ENCODE results near the gene PARD6G. TPM values are rescaled to one million over a fixed set of nuclear protein-coding genes. Genes with fewer than 3 reads are reported as not detected.

The PARD6G gene
- total and polyA plus RNA-seq, 2 of the 8 experiments (the other 6 are each of a cell fraction or from before 2014, with no cell fraction given), result 11.3 to 17.9 TPM

GRCh38 chr18:80135136-80135535 lies 112.2 kb downstream of the PARD6G start:
- no peaks in the 10 kb centered on the region for H3K23me2 ChIP-seq (ENCODE audit: low read depth, low read length)
- no peak overlapping the region for H4K91ac ChIP-seq (replicated peaks; ENCODE audit: insufficient read length, low read length)
- no peak overlapping the region for H3K9ac ChIP-seq (replicated peaks in 1 of 4; ENCODE audit: extremely low read depth in 1 of 4, low read depth in 3 of 4, low read length in 3 of 4)
- H3K27ac ChIP-seq (ENCODE audit: low read depth, low read length), result no peak overlapping the region
- no peak overlapping the region for H2BK20ac ChIP-seq (ENCODE audit: low read length)
- no peak overlapping the region for H2BK5ac ChIP-seq (ENCODE audit: low read depth, low read length)
- no peak overlapping the region for H2BK12ac ChIP-seq (ENCODE audit: low read depth, low read length)
- no peak overlapping the region for H2BK15ac ChIP-seq (ENCODE audit: low read length)
- peaks cover 24 to 80% (median 47%) of the 10 kb centered on the region in 4 experiments for H3K36me3 ChIP-seq (ENCODE audit: control insufficient read depth in 2 of 4, insufficient read depth in 4 of 4, low read length in 3 of 4)
- DNase-seq (ENCODE audit: low read depth in 1 of 2, low spot score in 2 of 2), result no peak
- no peak overlapping the region for H2BK120ac ChIP-seq (replicated peaks; ENCODE audit: low read depth, low read length)
- peaks cover 4 to 44% of the 10 kb centered on the region in 2 experiments for H3K79me2 ChIP-seq (ENCODE audit: control insufficient read depth in 1 of 2, insufficient read depth in 2 of 2, low read length in 2 of 2)
- CTCF ChIA-PET (ENCODE audit: partially characterized antibody), result interaction anchor here (0.9 to 1.0 kb wide), 3 partner anchors 22 to 24 kb away, joined by 3 to 6 read pairs (median 5); no protein-coding TSS in a partner anchor
- POLR2A ChIA-PET (ENCODE audit: partially characterized antibody), result interaction anchor here (1.7 kb wide), 1 partner anchor 13 kb away, joined by 4 read pairs; no protein-coding TSS in a partner anchor
- H2AFZ ChIP-seq (ENCODE audit: low read length), result no peak overlapping the region
- H3K4me2 ChIP-seq (ENCODE audit: insufficient read depth in 1 of 2, low read depth in 2 of 2, low read length in 2 of 2), result no peak overlapping the region
- H3K56ac ChIP-seq (replicated peaks; ENCODE audit: insufficient read length, low read depth, low read length), result no peak overlapping the region
- TF ChIP-seq POLR2AphosphoS5 (IDR thresholded peaks at IDR 0.05; ENCODE audit: low read depth, low read length) (no peak), SIN3A (conservative IDR thresholded peaks at IDR 0.05 in 1 of 2, IDR thresholded peaks at IDR 0.05 in 1 of 2; ENCODE audit: low read depth in 1 of 2, low read length in 2 of 2) (no peak), SIX5 (IDR thresholded peaks at IDR 0.05; ENCODE audit: low read depth, low read length) (no peak), NRF1 (IDR thresholded peaks at IDR 0.05; ENCODE audit: low read depth, low read length) (no peak), GTF2F1 (IDR thresholded peaks at IDR 0.05; ENCODE audit: borderline replicate concordance, low read depth, low read length) (no peak), ZNF274 (IDR thresholded peaks at IDR 0.05; ENCODE audit: borderline replicate concordance, extremely low read depth, low read length) (no peak), CTBP2 (IDR thresholded peaks at IDR 0.05; ENCODE audit: borderline replicate concordance, insufficient read depth, insufficient read length, low read length) (no peak), EGR1 (IDR thresholded peaks at IDR 0.05; ENCODE audit: borderline replicate concordance, low read depth, low read length) (no peak), TAF7 (optimal IDR thresholded peaks at IDR 0.05; ENCODE audit: borderline replicate concordance, low read depth, low read length) (no peak), TCF12 (IDR thresholded peaks at IDR 0.05; ENCODE audit: low read depth, low read length) (no peak), EZH2 (IDR thresholded peaks at IDR 0.05; ENCODE audit: low read depth, low read length, severe bottlenecking) (no peak), BACH1 (IDR thresholded peaks at IDR 0.05; ENCODE audit: low read length) (no peak), CEBPB (IDR thresholded peaks at IDR 0.05; ENCODE audit: low read depth, low read length) (no peak), SRF (IDR thresholded peaks at IDR 0.05; ENCODE audit: low read depth, low read length) (no peak), PHF8 (conservative IDR thresholded peaks at IDR 0.05; ENCODE audit: low read depth, low read length) (no peak)
- no peak overlapping the region for H3K23ac ChIP-seq (ENCODE audit: insufficient read length)
- peaks cover 19% of the 10 kb centered on the region for H3K79me1 ChIP-seq (ENCODE audit: low read depth, low read length)
- H3K14ac ChIP-seq (ENCODE audit: insufficient read length), result no peak overlapping the region
- FAIRE-seq, result no peak
- no peak overlapping the region for H2AK5ac ChIP-seq (ENCODE audit: low read depth, low read length)
- no peak overlapping the region for H3K18ac ChIP-seq (ENCODE audit: extremely low read depth, low read length)
- WGBS, 2 experiments (ENCODE audit: extremely low coverage in 1 of 2, insufficient coverage in 1 of 2, insufficient read length in 1 of 2, insufficient replicate concordance in 2 of 2, low coverage in 1 of 2, low lambda C conversion rate in 2 of 2, missing lambda C conversion rate in 1 of 2), result 100% methylated on average over 1 of the region's 1 CpG; no CpG with 5 or more reads in 1 of the 2 experiments
- H3K4me1 ChIP-seq (replicated peaks in 1 of 4; ENCODE audit: control insufficient read depth in 3 of 4, insufficient read depth in 4 of 4, low read length in 3 of 4), result peaks cover under 1 to 8% (median 1%) of the 10 kb centered on the region in 4 experiments; a peak in 6 of 7 replicates
- no peak overlapping the region for H3K4ac ChIP-seq (replicated peaks; ENCODE audit: insufficient read length, low read depth, low read length)
- no peak overlapping the region for H3K4me3 ChIP-seq (ENCODE audit: extremely low read depth in 1 of 4, insufficient read depth in 2 of 4, low read depth in 3 of 4, low read length in 4 of 4)
- H3K9me3 ChIP-seq (ENCODE audit: insufficient read depth in 2 of 2, low read depth in 1 of 2, low read length in 1 of 2), result no peaks in the 10 kb centered on the region
- H3K27me3 ChIP-seq (replicated peaks in 1 of 4; ENCODE audit: control insufficient read depth in 3 of 4, extremely low read depth in 1 of 4, insufficient read depth in 3 of 4, low read length in 3 of 4), result no peaks in the 10 kb centered on the region
- H4K20me1 ChIP-seq (replicated peaks in 1 of 2; ENCODE audit: control insufficient read depth in 1 of 2, insufficient read depth in 2 of 2, low read length in 2 of 2), result peaks cover 2 to 19% of the 10 kb centered on the region in 2 experiments
- no peak overlapping the region for H4K5ac ChIP-seq (ENCODE audit: insufficient read length, low read depth, low read length)
- no peak overlapping the region for H4K8ac ChIP-seq (ENCODE audit: extremely low read depth, insufficient read depth, low read length)

Data from H1 (cell line).